OCI-M2 (cell line): ENCODE results near the gene PAK1IP1.
"Not testable (repeated sequence)": the region's sequence is repeated elsewhere in the genome, so short reads cannot be mapped to it uniquely, and the experiment has no call there.

ENCODE experiments used
- DNase-seq: peaks from one replicate; lab custom pipeline; 2025; ENCODE audit not compliant: unreplicated experiment; lab: John Stamatoyannopoulos, UW

PAK1IP1 gene

DNA sequence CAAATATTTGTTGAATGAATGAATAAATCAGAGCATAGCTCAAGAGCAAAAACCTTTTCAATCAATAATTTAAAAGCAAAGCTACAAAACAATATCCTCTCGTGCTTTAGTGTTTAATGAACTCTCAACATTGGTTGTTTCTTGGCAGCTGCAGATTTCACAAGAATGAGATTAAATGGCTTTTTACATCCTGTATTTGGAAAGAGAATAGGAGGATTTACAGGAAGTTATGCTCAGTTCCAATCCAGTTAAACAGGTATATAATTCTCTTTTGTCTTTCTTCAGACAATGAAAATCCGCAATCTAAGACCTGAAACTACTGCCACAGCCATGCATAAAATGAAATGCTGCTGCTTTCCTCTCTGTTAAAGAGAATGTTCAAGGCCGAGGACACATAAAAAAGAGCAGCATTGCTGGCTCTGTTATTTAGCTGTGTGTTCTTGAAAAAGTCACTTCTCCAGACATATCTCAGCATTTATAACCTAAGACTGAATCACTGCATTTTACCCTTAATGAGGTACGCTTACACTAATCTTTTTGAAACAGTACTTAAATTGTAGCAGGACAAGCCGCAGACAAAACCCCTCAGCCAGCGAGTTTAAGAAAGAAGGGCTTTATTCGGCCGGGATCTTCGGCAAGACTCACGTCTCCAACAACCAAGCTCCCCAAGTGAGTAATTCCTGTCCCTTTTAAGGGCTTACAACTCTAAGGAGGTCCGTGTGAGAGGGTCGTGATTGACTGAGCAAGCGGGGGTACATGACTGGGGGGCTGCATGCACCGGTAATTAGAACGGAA, 3.9 kb upstream of the PAK1IP1 start:
- DNase-seq: no peak

DNA sequence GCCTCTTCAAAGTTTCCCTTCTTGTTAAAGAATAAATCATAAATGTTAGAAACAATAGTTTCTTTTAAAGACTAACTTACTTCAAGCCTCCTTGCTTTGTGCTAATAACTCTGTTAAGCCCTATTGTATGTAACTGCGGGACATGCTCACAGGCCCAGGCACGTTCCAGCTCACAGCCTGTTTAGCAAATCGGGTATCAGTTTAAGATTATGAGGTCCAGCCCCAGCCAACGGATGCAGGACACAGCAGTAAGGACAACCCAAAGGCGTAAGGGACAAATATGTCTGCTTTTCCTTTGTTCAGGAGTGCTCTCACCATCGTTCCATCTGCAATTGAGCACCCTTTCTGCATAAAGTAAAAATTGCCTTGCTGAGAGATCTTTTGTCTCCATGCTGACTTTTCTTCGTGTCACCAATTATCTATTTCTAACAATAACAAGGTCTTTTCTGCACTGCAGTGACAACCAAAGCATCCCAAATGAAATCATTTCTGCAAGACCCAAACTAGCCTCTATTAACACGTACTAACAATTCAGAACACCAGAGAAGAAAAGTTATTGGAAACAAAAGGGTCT, 1.7 kb upstream of the PAK1IP1 start:
- no peak for DNase-seq

DNA sequence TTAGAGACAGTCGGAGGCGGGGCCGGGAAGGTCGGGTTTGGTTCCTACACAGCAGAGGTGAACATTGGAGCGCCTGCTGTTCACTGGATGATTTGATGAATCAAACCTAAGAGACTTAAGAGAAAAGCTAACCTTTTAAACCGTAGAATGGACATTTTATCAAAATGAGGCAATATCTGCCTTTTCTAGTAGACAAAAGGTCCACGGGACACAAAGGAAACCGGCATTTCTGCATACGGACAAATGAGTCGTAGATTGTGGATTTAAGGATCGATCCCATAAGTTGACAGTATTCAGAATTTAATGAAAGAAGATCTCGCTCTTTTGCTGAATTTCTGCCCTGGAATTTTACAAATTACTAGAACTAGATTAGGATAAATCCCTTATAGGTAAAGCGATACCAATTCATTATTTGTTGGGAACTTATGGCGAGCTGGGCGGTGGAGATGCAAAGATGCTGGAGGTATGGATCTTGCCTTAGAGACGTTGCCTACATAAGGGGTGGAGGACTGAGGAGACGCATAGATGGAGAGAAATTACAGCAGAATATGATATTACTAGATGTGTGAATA, 400 bp downstream of the PAK1IP1 start:
- no peak for DNase-seq

DNA sequence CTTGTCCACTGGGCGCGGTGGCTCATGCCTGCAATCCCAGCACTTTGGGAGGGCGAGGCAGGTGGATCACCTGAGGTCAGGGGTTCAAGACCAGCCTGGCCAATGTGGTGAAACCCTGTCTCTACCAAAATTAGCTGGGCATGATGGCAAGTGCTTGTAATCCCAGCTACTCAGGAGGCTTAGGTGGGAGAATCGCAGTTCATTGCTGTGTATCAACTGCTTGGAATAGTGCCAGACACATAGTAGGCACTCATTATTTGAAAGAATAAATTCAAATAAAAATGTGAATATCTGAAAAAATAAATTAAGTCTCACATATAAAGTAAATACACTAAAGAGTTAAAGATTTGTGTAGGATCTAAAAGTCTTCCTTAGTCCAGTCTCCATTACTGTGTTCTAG, 1.9 kb downstream of the PAK1IP1 start:
- no peak for DNase-seq

DNA sequence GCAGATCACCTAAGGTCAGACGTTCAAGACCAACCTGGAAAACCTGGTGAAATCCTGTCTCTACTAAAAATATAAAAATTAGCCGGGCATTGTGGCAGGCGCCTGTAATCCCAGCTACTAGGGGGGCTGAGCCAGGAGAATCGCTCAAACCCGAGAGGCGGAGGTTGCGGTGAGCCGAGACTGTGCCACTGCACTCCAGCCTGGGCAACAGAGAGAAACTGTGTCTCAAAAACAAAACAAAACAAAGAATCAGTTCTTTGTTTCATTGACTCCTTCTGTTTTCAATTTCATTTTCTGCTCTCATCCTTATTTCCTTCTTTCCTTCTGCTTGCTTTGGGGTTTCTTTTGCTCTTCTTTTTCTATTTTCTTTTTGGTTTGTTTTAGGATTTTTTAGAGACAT, 19.2 kb downstream of the PAK1IP1 start:
- no peak for DNase-seq

DNA sequence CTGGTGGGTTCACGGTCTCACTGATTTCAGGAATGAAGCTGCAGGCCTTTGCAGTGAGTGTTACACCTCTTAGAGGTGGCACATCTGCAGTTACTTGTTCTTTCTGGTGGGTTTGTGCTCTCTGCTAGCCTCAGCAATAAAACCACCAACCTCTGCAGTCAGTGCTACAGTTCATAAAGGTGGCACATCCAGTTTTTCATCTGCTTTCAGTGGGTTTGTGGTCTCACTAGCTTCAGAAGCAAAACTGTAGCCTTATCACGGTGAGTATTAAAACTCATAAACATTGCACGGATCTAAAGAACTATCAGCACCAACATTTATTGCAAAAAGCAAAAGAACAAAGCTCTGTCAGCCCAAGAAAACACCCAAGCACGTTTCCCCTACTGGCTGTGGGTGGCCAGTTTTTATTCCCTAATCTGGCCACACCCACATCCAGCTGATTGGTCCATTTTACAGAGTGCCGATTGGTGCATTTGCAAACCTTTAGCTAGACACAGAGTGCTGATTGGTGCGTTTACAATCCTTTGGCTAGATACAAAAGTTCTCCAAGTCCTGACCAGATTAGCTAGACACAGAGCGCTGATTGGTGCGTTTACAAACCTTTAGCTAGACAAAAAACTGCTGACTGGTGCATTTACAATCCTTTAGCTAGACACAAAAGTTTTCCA, 24.7 kb downstream of the PAK1IP1 start:
- no peak for DNase-seq

DNA sequence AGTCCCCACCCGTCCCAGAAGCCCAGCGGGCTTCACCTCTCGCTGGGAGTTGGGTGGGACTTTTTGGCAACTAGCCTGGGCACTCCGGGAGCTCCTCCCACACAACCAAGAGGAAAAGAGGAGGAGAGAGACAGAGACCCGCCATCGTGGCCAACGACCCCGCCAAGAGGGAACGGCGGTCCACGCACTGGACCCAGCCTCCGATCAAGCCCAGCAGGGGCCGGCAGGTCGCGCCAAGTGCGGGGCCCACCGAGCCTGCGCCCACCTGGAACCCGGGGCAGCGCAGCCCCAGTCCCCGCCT, 25.1 kb downstream of the PAK1IP1 start:
- no peak for DNase-seq

DNA sequence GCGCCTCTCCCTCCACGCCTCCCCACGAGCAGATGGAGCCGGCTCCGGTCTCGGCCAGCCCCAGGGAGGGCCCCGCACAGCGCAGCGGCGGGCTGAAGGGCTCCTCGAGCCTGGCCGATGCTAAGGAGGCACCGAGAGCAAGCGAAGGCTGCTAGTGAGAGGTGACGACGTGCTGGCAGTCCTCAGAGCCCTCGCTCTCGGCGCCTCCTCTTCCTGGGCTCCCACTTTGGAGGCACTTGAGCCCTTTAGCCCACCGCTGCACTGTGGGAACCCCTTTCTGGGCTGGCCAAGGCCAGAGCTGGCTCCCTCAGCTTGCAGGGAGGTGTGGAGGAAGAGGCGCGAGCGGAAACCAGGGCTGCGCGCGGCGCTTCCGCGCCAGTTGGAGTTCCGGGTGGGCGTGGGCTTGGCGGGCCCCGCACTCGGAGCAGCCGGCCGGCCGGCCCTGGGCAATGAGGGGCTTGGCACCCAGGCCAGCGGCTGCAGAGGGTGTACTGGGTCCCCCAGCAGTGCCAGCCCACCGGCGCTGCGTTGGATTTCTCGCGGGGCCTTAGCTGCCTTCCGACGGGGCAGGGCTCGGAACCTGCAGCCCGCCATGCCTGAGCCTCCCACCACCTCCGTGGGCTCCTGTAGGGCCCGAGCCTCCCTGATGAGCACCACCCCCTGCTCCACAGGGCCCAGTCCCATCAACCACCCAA, 25.6 kb downstream of the PAK1IP1 start:
- DNase-seq: no peak

DNA sequence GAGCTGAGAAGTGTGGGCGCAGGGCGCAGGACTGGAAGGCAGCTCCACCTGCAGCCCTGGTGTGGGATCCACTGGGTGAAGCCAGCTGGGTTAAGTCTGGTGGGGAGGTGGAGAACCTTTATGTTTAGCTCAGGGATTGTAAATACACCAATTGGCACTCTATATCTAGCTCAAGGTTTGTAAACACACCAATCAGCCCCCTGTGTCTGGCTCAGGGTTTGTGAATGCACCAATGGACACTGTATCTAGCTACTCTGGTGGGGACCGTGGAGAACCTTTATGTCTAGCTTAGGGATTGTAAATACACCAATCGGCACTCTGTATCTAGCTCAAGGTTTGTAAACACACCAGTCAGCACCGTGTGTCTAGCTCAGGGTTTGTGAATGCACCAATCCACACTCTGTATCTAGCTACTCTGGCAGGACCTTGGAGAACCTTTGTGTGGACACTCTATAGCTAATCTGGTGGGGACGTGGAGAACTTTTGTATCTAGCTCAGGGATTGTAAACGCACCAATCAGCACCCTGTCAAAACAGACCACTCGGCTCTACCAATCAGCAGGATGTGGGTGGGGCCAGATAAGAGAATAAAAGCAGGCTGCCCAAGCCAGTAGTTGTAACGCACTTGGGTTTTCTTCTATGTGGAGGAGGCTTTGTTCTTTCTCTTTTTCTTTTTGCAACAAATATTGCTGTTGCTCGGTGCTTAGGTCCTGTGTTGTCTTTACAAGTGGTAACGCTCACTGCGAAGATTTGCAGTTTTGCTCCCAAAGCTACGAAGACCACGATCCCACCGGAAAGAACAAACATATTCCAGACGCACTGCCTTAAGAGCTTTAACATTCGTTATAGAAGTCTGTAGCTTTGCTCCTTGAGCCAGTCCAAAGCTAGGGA, 26.4 kb downstream of the PAK1IP1 start:
- not testable (repeated sequence) for DNase-seq

DNA sequence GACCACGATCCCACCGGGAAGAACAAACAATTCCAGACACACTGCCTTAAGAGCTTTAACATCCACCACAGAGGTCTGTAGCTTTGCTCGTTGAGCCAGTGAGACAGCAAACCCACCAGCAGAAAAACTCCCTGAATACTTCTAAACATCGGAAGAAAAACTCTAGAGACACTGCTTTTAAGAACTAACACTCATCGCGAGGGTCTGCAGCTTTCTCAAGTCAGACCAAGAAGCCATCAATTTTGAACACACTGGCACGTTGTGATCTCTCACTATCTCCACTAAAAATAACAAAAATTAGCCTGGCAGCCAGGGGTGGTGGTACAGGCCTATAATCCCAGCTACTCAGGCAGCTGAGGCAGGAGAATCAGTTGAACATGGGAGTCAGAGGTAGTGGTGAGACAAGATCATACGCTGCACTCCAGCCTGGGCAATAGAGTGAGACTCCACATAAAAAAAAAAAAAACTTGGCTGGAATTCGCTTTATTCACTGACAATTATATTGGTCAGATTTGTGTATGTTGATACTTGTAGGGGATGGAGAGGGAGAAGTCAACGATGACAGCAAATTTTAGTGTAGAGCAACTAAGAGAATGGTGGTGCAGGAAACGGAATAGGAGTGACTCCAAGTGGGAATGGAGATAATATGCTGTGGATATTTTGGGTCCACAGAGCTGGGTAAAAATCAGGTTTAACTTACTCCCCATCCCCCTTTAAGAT, 27.2 kb downstream of the PAK1IP1 start:
- no peak for DNase-seq

DNA sequence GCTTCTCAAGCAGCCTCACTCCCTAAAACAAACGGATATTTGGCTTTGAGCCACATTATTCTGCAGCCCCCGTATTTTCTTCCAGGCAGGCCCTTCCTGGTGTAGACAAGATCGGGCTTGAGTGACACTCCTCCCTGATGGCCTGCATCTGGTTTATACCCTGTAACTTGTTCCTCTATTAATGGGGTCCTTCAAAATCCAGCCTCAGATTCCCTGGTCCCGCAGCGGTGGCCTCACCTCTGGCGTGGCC, 27.7 kb downstream of the PAK1IP1 start:
- DNase-seq: no peak

DNA sequence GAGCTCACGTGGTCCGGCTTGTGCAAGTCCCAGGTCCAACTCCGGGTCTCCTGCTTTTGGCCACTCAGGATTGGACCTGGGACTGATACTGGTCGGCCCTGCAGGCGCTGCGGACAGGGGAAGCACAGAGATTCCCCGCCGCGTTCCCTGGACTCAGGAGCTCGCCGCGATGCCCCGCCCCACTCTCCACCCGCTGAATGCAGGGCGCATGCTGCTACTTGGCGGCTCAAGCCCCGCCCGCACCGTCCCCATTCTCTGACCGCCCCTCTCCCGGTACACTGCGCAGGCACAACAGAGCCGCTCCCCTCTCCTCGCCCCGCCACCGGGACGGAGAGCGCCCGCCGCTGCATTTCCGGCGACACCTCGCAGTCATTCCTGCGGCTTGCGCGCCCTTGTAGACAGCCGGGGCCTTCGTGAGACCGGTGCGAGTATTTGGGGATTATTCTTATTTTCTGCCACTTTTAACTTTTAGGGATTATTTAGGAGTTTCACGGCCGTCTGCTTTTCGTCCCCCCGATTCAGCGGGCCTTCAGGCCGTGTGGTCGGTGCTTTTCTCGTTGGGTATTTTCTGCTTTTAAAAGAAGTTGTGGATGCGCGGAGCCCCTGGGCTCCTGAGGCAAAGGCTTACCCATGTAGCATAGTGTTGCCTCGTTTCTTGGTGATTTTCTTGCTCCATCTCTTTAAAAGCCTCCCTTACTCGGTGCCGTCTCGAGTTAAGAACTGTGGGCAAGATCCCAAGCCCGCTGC, 28.2 kb downstream of the PAK1IP1 start, which contains the start of gene TMEM14C:
TSS of gene TMEM14C (plus strand) at position 251 of the 747 bp plus-strand sequence. CDS start 1,544 bp downstream, outside the sequence.
- DNase-seq: peak; percentile 88

DNA sequence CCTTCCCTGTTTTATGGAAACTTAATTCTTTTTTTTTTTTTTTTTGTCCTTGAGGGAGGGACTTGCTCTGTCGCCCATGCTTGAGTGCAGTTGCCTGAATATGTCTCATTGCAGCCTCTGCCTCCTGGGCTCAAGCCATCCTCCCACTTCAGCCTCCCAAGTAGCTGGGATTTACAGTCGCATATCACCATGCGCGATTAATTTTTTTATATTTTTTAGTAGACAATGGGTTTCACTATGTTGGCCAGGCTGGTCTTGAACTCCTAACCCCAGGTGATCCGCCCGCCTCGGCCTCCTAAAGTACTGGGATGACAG, 28.8 kb downstream of the PAK1IP1 start:
- DNase-seq: no peak

DNA sequence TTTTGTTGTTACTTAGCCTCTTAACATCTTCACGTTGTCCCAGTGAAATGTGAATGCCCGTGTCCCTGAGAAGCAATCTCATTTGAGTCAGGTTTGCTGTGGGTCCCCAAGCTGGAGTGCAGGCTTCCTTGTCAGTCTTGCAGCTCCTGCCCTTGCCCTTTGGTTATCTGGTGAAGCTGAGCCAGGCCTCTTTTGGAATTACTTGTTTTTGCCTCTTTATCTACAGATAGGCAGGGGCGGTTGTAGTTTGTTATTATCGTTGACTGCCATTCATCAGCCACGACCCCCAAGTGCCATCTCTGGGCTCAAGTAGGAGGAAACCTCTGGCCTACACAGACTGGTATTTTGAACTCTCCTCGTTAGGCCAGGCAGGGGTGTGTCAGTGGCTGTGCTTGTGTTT, 30.3 kb downstream of the PAK1IP1 start:
- peak; percentile 91 for DNase-seq

DNA sequence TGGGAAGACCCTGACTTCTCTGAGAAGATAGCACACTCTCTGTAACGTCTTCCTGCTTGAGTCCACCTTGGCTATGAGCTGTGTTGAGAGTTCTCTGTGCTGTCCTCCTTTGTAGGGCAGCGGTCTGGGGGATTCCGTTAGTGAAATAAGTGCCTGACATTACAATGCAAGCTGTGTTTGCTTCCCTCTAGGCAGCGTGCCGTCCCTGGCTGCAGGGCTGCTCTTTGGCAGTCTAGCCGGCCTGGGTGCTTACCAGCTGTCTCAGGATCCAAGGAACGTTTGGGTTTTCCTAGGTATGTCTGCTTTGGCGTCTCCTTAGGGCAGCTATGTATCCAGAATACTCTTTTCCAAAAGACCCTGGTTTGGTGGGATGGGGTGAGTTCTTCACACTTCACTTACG, 30.9 kb downstream of the PAK1IP1 start:
- no peak for DNase-seq

DNA sequence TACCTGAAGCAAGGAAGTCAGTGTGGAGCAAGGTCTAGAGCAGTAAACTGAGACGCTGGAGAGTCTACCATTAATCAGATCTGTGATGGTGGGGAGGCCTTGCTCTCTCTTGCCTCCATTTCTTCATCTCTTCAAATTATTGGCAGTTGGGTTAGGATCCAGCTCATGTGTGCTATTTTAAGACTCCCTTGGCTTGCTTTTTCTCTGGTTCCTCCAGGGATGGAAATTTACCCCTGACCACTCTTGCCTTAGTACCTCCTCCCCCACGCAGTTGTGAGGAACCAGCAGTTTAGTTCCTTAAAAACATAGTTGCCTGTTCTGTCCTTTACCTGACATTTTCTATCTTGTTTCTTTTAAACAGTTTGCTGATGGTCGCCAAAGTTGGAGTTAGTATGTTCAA, 35.5 kb downstream of the PAK1IP1 start:
- no peak for DNase-seq

DNA sequence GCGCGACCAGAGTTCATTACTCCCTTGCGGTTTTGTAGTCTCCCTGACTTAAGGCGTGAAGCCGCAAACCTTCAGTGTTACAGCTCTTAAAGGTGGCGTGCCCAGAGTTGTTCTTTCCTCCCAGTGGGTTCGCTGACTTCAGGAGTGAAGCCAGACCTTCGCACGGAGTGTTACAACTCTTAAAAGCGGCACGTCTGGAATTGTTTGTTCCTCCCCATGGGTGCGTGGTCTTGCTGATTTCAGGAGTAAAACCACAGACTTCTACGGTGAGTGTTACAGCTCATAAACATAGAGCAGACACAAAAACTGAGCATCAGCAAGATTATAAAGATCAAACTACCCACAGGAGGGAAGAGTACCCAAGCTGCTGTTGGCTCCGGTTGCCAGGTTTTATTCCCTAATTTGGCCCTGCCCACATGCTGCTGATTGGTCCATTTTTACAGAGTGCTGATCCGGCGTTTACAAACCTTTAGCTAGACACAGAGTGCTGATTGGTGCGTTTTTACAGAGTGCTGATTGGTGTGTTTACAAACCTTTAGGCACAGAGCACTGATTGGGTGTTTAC, 38.5 kb downstream of the PAK1IP1 start:
- no peak for DNase-seq

DNA sequence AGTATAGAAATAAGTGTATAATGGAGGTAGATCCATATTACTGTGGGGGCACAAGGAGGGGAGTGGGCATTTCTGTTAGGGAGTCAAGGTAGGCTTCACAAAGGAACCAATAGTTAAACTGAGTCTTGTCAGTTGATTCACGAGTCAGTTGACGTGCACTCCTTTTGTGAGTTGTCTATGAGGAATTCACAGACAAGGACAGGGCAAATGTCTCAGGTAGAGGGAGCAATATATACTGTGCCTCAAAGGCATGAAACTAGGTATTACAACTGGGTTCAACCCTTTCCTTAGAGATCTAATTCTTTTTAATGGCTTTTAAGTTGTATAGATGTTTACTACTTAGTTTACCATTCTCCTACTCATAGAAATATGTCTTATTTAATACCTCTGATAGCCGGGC, 39.1 kb downstream of the PAK1IP1 start:
- DNase-seq: no peak

DNA sequence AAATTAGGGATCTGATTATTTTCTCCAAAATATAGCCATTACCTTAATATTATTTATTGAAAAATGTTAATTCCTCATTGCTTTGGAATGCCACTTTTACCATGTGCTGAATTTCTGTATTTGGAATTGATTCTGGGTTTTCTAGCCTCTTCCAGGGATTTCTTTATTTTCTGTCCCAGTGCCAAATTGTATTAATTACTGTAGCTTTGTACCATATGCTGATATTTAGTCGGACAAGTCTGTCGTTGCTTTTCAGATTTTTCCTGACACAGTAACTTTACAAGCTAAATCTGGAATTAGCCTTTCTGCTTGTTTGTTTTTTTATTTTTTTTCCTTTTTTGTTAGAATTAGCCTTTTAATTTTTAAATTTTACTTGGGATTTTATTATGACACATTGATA, 42.0 kb downstream of the PAK1IP1 start:
- no peak for DNase-seq
